ENCODE data around the gene DLX6. TPM values are rescaled to one million over a fixed set of nuclear protein-coding genes. Genes with fewer than 3 reads are reported as not detected.

DLX6 gene
- total and polyA plus RNA-seq, 7 donors = 0.09 to 0.16 (median 0.14) TPM; not detected in 4

GRCh38 chr7:96997512-96998032 is 7.8 kb upstream of the DLX6 start:
- Histone ChIP-seq H3K36me3 (no peaks in the 10 kb centered on the region), H3K9me3 (peaks cover 0 to 3% (median 0%) of the 10 kb centered on the region in 4 donors), H3K4me3 (no peak overlapping the region), H3K27me3 (peaks cover 53 to 100% (median 95%) of the 10 kb centered on the region in 3 donors), H3K4me1 (peaks cover 0 to 16% (median 14%) of the 10 kb centered on the region in 4 donors), H3K27ac (no peak overlapping the region)
- WGBS, 2 donors = 9 to 19% methylated on average over 23 of the region's 23 CpGs
- no peak for DNase-seq
- TF ChIP-seq CTCF (IDR thresholded peaks at IDR 0.05) = no peak
- TF ChIP-seq POLR2A (IDR thresholded peaks at IDR 0.05) = no peak
- no peak for TF ChIP-seq POLR2AphosphoS5 (IDR thresholded peaks at IDR 0.05)
- no peak for TF ChIP-seq EP300 (IDR thresholded peaks at IDR 0.05)
- intact Hi-C loops (cut with DNase I) = no loop called here

- intact Hi-C loops (cut with DNase I) = no loop called here
- H3K27ac ChIP-seq = no peak overlapping the region
- TF ChIP-seq EP300 (IDR thresholded peaks at IDR 0.05) = no peak
- TF ChIP-seq POLR2AphosphoS5 (IDR thresholded peaks at IDR 0.05) = no peak
- no peak for TF ChIP-seq POLR2A (IDR thresholded peaks at IDR 0.05)
- TF ChIP-seq CTCF (IDR thresholded peaks at IDR 0.05) = no peak
- H3K36me3 ChIP-seq = no peaks in the 10 kb centered on the region
- no peak overlapping the region for H3K4me3 ChIP-seq
- H3K27me3 ChIP-seq = peaks cover 58 to 100% (median 95%) of the 10 kb centered on the region in 3 donors
- 10 to 12% methylated on average over 11 of the region's 11 CpGs for WGBS, 2 donors
- no peak for DNase-seq
- H3K4me1 ChIP-seq = peaks cover 0 to 14% (median 10%) of the 10 kb centered on the region in 4 donors
- peaks cover 0 to under 1% (median 0%) of the 10 kb centered on the region in 4 donors for H3K9me3 ChIP-seq
Observed at GRCh38 chr7:96998333-96998732, 7.0 kb upstream of the DLX6 start.

GRCh38 chr7:96998744-96999143 is 6.6 kb upstream of the DLX6 start:
- peaks cover 0 to 14% (median 12%) of the 10 kb centered on the region in 4 donors for H3K4me1 ChIP-seq
- peaks cover 58 to 100% (median 95%) of the 10 kb centered on the region in 3 donors for H3K27me3 ChIP-seq
- DNase-seq = no peak
- intact Hi-C loops (cut with DNase I) = no loop called here
- no peak for TF ChIP-seq EP300 (IDR thresholded peaks at IDR 0.05)
- no peak for TF ChIP-seq POLR2AphosphoS5 (IDR thresholded peaks at IDR 0.05)
- no peak for TF ChIP-seq POLR2A (IDR thresholded peaks at IDR 0.05)
- TF ChIP-seq CTCF (IDR thresholded peaks at IDR 0.05) = no peak
- 5 to 8% methylated on average over 14 of the region's 14 CpGs for WGBS, 2 donors
- no peak overlapping the region for H3K27ac ChIP-seq
- no peaks in the 10 kb centered on the region for H3K36me3 ChIP-seq
- no peak overlapping the region for H3K4me3 ChIP-seq
- H3K9me3 ChIP-seq = no peaks in the 10 kb centered on the region

GRCh38 chr7:97001221-97001620 is 4.1 kb upstream of the DLX6 start:
- WGBS, 2 donors = 9 to 10% methylated on average over 3 of the region's 3 CpGs
- no peak overlapping the region for H3K4me3 ChIP-seq
- DNase-seq = no peak
- intact Hi-C loops (cut with DNase I) = no loop called here
- no peaks in the 10 kb centered on the region for H3K9me3 ChIP-seq
- TF ChIP-seq POLR2A (IDR thresholded peaks at IDR 0.05) (no peak), EP300 (IDR thresholded peaks at IDR 0.05) (no peak), CTCF (IDR thresholded peaks at IDR 0.05) (no peak), POLR2AphosphoS5 (IDR thresholded peaks at IDR 0.05) (no peak)
- no peaks in the 10 kb centered on the region for H3K36me3 ChIP-seq
- H3K27ac ChIP-seq = no peak overlapping the region
- peaks cover 0 to 30% (median 29%) of the 10 kb centered on the region in 4 donors for H3K4me1 ChIP-seq
- peaks cover 66 to 100% (median 97%) of the 10 kb centered on the region in 3 donors for H3K27me3 ChIP-seq
